NCI-H2196 treated with DMSO at 0.1 percent for 48 hours (cell line): Measurements from ENCODE around the gene PJA2.

Source experiments
- DNase-seq: peaks from one replicate; lab custom pipeline; 2025; ENCODE audit not compliant: unreplicated experiment; lab: John Stamatoyannopoulos, UW

Gene PJA2

DNA sequence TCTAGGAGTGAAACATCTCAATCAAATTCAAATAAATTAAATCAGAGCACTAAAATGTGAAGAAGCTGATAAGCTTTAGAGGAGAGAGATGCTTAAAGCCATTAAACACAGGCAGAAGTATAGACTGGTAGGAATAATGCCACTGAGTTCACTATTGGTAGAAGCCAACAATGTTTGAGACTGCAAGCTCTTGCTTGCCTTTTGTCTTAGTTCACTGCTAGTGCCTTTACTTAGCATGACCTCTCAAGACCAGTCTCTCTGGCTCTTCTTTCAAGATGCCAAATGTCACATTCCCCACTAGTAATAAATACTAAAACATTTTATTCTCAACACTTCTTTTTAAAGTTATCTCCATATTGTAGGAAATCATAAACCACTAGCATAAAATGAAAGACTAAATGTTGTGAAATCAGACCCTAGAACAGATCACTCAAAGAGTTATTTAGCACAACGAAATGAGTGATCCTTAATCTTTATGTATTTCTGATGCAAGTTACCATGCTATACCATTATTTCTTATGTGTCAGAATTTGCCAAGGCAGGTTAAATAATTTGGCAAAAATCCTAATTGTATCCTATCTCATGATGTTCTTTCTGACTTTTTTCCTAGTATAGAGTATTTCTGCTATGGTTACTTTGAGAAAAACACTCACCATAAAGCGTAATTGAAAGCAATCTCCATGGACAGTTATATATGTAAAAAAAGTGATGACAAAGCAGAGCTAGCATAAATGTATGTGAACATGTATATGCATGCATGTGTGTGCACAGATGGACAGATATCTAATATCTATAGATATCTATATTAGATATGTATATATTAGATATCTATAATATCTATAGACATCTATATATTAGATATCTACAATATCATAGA lies 57.5 kb downstream of the PJA2 start:
- DNase-seq: no peak

DNA sequence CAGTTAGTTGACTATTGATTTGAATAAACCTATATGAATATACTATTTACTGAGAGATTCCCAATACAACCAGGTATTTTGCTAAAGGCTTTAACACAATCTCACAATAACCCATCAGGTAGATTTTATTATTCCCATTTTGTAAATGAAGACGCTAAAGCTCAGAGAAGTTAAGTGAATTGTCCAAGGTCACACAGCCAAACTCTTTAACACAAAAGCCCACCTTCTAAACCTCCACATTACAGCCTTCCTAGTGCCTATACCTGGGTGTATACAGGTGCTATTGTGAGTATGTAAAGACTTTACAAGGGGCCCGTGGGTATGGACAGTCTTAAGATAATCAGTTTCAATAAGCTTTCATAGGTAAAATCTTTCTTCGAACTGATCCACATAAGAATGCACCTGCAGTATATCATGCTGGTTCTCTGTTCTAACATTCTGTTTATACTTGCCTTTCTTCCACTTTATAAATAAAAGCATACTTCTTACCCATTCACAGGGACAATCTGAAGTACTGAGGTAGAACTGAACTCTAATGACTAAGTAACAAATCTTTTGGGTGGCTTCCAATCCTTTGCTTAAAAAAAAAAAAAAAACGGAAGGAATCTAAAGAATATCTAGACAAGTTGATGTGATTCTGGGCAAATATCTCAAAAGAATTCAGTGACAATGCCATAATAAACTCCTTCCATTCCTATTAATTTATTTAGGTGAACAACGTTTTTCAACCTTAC lies 59.1 kb downstream of the PJA2 start:
- no peak for DNase-seq

DNA sequence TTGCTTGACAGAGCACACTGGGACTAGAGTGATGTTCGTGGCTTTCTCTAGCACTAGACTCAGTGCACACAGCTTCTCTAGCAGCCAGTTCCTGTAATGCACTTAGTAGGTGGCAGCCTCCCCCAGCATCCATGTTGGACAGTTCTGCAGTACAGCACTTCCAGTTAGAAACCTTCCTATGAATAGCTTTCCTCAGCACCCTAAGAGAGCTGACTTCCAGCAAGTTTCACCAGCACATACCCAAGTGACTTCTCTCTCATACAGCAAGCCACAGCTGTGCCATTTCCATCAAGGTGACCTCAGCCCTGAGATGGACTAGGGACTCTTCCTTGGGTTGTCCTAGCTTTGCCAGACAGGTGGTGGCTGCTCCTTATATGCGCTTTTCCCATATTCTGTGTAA lies 60.4 kb downstream of the PJA2 start:
- no peak for DNase-seq

DNA sequence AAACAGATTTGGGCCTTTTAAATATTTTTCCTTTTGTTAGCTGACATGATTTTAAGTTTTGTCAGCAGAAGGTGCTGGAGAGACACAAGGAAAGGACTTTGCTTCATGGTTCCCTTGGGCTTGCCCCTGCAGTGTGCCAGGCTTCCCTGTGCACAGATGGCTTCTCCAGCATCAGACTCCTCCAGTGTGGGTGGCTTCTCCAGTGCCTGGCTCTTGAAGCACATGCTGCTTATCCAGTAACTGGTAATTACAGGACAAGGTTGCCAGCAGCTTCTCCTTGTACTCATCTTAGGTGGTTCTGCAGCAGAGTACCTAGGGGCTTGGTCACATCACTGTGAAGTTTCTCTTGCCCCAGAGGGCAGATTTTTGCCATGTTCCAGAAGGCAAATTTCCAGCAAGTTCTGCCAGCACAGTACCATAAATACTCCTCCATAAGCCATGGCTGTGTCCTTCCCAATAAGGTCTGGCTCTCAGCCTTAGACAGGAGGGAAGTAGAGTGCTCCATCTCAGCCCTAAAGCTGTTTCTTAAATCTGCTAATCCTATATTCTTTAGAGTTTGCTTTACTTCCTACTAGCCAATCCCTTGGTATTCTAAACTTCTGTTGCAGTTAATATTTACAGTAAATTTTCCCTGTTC lies 62.4 kb downstream of the PJA2 start:
- DNase-seq: no peak

DNA sequence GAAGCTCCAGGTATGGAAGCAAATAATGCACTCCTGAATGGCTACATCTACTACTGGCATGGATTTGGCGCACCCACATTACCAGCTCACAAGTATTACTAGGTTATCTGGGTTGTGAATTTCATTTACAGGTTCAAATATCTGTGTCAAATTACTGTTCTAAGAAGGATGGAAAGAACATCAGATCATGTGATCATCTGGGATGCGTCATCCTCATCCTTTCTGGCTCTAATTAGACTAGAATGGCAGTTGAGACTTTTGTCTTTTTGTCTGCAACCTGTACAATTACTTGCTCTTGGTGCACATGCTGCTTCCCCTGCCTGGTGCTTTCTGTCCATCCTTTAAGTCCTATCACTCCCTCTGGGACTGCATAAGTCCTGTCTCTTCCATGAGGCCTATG lies 64.1 kb downstream of the PJA2 start:
- no peak for DNase-seq

DNA sequence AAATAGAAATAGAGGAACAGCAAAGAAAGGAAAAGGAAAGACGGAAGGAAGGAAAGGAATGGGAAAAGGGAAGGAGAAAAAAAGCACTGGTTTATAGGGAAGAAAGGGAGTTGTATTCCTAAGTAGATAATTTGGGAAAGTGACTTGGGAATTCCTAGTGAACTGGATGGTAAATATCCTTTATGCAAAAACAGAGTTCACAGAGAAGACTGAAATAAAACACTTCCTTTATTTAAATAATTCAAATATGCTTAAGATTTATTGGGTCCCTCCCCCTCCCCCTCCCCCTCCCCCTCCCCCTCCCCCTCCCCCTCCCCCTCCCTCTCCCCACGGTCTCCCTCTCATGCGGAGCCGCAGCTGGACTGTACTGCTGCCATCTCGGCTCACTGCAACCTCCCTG lies 69.4 kb downstream of the PJA2 start:
- DNase-seq: no peak

DNA sequence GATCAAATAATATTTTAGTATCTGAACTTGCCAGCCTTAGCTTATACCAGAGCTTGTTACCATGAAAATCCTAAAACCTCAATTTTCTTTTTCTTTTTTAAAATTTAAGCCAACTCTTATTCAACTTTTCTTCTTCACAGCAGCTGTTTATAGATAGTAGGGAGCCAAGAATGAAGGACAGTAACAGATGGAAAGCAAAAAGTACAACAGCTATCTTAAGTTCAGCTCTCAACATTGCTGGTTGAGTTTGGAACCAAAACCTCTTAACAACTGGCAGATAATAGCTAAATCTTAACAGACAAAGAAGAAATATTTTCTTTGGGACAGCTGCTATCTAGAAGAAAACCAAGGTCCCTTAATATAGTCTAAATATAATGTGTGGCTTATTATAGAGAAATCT lies 74.7 kb downstream of the PJA2 start:
- no peak for DNase-seq

DNA sequence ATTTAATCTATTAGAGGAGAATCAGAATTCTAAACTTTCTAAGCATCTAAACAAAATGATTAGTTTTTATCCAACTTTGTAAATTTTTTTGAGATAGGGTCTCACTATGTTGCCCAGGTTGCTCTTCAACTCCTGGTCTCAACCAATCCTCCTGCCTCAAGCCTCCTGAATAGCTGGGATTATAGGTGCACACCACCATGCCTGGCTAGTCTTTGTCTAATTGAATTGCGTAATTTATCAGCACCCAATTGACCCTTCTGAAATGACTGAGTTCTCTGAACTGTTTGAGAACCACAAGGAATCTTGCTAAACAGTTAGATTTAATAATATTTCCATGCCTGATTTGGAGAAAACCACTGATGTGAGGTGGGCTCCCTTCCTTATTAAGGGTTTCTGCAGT lies 75.7 kb downstream of the PJA2 start:
- DNase-seq: no peak

DNA sequence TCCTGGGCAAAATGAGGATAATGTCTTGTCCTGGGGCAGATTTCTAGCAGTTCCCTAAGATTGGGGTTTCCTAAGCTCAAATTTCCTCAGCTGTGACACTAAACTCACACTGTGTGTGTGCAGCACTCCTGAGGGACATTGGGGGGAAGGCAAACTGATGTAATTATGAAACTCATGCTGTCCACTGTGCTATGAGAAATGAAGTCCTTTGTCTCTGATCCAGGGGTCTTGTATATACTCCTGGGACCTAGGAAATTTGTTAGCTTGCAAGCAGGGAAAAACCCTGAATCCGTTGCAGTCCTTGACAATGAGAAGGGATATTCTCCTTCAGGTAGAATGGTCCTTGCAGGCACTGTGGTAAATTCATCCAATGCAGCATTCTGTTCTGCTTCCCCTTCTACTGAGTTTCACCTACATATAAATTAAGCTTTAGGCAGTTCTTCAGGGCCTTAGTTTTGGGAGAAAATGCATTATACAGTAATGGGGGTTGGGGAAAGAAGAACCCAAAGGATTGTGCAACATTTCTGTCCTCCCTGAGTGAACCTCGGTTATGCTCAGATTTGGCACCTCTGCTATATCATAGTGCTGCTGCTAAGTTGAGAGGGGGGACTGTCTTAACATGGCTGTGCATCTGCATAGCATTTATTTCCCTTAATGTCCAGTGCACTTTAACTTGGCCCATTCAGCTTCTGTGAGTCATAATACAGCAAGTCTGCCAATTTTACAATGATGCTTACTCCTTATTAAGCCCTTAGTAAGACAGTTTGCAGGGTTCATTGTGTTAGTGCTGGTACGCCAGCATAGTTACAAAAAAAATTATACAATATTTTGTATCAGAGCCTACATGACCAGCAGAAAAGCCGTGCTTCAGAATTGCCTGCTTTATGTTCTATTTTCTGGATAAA lies 80.2 kb downstream of the PJA2 start:
- DNase-seq: no peak

DNA sequence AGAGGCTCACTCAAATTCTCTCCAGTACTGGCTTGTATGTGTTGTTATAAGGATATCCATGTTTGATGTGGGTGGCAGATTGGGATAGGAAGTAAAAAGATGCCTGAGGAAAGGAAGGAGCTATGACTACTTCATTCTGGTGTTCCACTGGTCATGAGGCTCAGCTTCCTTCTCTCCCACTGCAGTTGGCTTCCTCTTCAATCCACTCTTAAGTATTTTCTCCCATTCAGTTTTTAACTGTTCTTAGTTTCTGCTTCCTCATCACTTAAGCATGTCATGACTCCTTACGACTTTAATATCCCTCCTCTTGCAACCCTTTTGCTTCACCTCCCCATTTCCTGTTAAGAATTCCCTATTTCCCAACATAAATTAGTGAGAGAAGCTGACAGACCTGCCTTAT lies 81.1 kb downstream of the PJA2 start:
- DNase-seq: no peak

DNA sequence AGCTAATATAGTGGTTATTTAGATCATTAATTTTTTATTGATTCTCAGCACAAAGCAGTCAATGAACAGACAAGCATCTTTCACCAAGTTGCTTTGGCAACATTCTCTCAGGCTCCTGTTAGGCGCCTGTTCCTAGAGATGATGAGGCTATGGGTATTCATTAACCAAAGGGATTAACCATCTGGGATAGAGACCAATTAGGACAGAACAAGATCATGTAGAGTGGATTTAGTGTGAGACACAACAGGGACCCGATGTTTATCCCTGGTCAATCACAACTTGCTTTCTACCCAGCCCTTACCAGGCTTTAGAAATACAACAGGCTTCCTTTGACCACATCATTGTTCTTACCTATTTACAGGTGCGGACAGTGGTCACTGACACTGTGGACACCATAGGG lies 82.2 kb downstream of the PJA2 start:
- no peak for DNase-seq

DNA sequence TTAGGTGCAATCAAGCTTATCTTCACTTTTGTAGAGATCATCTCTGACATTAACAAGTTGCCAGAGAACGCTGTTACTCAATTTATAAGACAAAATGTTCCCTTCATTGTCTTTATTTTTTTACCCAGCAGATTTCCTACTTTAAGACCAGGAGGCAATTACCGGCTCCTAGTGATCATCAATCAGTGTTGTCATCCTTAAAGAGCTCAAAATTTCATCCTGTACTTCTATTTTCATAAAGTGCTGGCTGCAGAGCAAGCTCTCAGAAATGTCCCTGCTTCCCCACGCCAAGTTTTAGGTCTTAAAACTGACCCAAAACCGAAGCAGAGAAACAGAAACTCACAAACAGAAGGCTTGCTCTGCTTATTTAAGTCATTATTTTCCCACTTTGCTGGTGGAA lies 82.9 kb downstream of the PJA2 start:
- no peak for DNase-seq

DNA sequence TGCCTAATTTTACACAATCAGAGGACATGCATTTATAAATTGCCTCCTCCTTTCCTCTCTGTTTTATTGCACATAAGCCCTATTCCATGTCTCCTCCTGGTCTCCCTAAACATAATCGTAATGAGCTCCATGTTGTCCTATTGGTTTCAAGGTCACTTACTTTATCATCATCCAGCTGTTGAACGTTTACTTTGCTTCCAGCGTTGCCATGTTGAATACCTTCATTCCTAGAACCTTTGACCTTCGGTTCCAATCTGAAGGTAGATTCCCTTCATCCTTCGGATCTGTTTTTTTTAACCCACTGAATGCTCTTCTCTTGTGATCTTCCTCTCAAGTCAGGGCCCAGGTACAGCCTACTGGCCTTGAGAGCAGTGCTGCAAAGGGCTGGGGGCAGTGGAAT lies 84.3 kb downstream of the PJA2 start:
- no peak for DNase-seq

DNA sequence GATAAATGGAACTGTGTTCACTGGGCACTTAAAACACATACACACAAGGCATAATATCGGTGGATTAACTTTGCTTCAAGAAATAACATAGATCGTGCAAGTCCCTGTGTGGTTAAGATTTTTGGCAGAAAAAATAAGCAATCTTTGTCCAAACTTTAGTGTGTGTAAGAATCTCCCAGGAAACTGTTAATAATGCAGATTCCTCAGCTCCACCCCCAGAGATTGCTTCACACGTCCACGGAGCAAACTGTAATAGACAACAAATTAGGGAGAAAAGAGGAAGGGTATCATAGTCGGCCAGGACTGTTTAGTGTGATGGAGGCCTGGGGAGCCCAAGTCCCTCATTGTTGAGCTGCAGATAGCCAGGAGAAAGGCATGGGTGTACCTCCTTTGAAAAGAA lies 84.8 kb downstream of the PJA2 start:
- no peak for DNase-seq

DNA sequence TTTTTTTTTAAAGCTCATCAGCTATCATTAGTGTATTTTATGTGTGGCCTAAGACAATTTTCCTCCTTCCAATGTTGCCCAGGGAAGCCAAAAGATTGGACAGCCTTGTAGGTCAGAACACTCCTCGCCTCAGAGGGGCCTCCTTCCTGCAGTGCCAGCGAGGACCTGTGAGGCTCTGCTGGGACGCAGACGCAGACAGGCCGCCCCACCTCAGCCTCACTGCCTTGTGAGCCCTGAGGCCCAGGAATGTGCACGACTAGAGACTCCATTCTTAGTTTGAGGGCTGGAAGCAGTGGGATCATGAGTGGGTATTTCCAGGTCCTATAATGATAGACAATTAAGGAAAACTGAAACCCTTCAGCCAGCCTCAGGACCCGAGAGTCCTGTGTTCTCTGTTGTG lies 85.4 kb downstream of the PJA2 start:
- no peak for DNase-seq

DNA sequence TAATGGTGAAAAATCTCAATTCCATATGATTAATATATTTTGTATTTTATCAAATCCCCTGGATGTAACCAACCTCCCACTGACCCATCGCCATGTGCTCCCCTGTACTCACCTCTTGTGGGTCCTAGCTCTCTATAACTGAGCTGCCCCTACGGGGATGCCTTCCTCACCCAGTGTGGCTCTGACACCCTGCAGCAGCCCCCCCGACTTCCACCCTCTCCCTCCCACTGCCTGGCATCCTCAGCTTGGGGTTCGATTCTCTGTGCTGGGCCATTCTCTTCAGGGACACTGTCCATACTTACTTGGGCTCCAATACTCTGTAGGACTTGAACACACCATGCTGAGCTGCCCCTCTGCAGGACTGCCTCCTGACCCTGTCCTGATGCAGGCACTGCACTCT lies 87.1 kb downstream of the PJA2 start:
- DNase-seq: no peak

DNA sequence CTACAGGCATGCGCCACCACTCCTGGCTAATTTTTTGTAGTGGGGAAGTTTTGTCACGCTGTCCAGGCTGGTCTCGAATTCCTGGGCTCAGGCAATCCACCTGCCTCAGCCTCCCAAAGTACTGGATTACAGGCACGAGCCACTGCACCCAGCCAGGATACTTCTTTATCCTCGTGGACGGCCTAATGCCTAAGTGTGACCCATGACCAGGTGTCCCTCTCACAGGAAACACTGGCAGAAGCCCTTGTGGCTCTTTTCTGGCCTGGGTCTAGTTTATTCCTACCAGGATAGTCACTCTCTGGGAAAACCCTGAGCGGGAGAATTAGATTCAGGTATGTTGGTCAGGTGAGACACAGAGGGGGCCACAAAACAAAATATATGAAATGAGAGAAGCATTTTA lies 90.4 kb downstream of the PJA2 start:
- DNase-seq: no peak

DNA sequence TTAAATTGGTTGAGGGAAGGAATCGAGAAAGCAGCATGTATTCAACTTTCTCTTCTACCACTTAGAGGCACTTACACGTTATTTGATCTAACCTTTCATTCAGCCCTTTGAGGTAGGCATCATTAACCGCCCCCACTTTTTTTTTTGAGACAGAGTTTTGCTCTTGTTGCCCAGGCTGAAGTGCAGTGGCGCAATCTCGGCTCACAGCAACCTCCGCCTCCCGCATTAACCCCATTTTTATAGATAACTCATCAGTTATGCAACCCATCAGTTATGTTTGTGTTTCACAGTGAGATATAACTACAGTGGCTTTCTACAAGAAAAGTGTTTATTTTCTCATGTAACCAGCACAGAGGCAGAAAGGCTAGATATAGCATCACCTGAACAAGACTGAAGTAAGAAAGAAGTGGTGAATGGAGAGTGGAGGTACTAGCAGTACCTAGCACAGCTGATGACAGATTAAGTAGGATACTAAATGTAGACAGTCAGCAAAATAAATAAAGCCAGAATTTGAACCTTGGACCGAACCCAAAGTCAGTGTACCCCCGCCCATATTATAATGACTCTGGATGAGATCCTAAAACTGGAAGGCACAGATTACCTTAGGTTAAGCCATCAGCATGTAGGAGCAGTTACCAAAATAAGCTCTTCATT lies 91.2 kb downstream of the PJA2 start:
- DNase-seq: no peak

DNA sequence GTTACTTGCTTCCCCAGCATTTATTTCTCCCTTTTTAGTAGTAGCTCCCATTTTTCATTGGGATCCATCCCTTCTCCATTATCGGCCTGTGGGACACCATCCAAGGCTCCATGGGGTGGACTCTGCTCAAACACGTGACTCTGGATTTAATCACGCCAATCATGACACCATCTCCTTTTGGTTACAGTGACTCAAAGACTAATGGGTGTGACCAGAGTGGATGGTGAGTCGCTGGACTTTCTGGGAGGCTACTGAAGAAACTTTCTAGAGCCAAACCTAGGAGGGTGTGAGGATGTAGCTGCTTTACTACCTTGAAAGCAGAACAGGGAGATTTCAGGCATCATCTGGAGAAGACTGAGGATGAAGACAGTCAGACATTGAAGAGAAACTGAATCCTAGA lies 93.1 kb downstream of the PJA2 start:
- DNase-seq: no peak

DNA sequence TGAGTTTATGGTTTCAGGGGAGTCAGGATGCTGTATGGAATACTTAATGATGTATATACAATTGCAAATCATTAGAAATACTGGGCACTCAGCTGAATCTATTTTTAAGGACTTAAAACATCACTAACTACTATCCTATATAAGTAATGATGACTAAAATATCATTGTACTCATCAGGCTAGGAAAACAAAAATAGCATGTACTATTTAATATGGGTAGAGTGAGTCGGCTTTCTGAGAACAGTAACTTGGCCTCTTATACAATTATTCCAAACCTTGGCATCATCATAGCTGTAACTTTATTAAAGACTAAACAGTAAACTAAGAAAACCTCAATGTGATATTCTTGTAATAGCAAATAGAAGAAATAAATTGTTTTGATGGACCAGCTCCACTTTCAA lies 94.5 kb downstream of the PJA2 start:
- DNase-seq: no peak

DNA sequence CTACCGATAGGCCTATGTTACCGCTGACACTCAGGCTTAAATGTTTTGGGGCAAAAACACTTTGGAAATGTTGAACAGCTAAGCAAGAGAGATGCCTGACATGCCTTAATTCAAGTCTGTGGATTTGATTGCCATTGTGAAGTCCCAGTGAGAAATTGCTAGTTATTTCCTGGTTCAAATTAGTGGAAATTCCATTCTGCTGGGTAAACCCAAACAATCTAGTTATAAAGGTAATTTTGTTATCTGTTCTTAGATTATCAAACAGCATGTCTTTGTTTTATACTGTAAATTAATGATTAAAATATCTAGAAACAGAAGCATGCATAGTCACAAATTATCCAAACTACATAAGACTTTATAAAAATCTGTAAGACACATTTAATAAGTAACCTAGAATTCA lies 96.6 kb downstream of the PJA2 start:
- no peak for DNase-seq
